Activated B cell treated with CpG ODN at 0.5 μM for 24 hours (primary cell): ENCODE data around the gene MAP3K14. TPM values are rescaled to one million over a fixed set of nuclear protein-coding genes. Genes with fewer than 3 reads are reported as not detected.
A peak's percentile ranks its signal among the peaks of the same experiment; 100 is the strongest.

ENCODE experiments used
- ATAC-seq: fragments of 200-7000 bp; cut with Tn5 transposase; one replicate; pipeline ENCODE4 v1.10.0; 2021; ENCODE audit warnings: low read depth, mild to moderate bottlenecking, moderate library complexity
- CTCF ChIA-PET: fragments of 350-600 bp; sonication (Branson Sonifier 250); formaldehyde crosslinking; loops from one replicate; lab custom pipeline; 2021; ENCODE audit warnings: antibody characterized with exemption; lab: Charles Lee
- POLR2A ChIA-PET: fragments of 350-600 bp; sonication (Branson Sonifier 250); formaldehyde crosslinking; loops from one replicate; lab custom pipeline; 2021; ENCODE audit warnings: antibody characterized with exemption; lab: Charles Lee
- DNase-seq: peaks from one replicate; pipeline ENCODE4 v3.0.0; 2022
- H3K27ac Mint-ChIP-seq: one replicate; pipeline ENCODE4 v1.8.0; 2020; ENCODE audit warnings: mixed read lengths
- H3K27me3 Mint-ChIP-seq: one replicate; pipeline ENCODE4 v1.8.0; 2021; ENCODE audit warnings: mixed read lengths
- H3K36me3 Mint-ChIP-seq: one replicate; pipeline ENCODE4 v1.8.0; 2021; ENCODE audit warnings: low read depth, mixed read lengths
- H3K4me1 Mint-ChIP-seq: one replicate; pipeline ENCODE4 v1.8.0; 2021; ENCODE audit warnings: mixed read lengths
- H3K4me3 Mint-ChIP-seq: one replicate; pipeline ENCODE4 v1.8.0; 2020; ENCODE audit warnings: mild to moderate bottlenecking, mixed read lengths
- H3K9me3 Mint-ChIP-seq: one replicate; pipeline ENCODE4 v1.8.0; 2020; ENCODE audit warnings: mixed read lengths
- CTCF ChIP-seq: fragments of 200-600 bp; IDR thresholded peaks from one replicate; pipeline ENCODE4 v1.8.0; 2022; ENCODE audit warnings: antibody characterized with exemption, mild to moderate bottlenecking
- intact Hi-C: fragments of 100-400 bp; cut with micrococcal nuclease; formaldehyde crosslinking; loops from one replicate; pipeline ENCODE4 v1.15.1; 2024
- total RNA-seq: library from RNA; stranded (reverse); gene quantifications from 2 replicates; pipeline ENCODE4 v1.2.3, GENCODE V29; 2022

The MAP3K14 gene
- total RNA-seq, 1 donor from 2014 or later: 88.6 TPM

- no peaks in the 10 kb centered on the region for H3K27me3 Mint-ChIP-seq
- ChIA-PET CTCF (interaction anchor here (0.8 to 11.7 kb wide), 7 partner anchors 11 to 159 kb away, joined by 3 to 203 read pairs (median 4); partner anchors contain the start of genes ACBD4 and MAP3K14), POLR2A (interaction anchor here (0.6 to 10.0 kb wide), 25 partner anchors 8 to 723 kb away, joined by 3 to 378 read pairs (median 5); partner anchors contain the start of genes ACBD4, ARHGAP27, GPATCH8 and HEXIM1)
- peak; percentile 82 for DNase-seq
- ATAC-seq: peak; percentile 66
- peaks cover 85% of the 10 kb centered on the region for H3K4me1 Mint-ChIP-seq
- H3K4me3 Mint-ChIP-seq: peak overlapping the region; percentile 99
- TF ChIP-seq CTCF: no peak
- H3K36me3 Mint-ChIP-seq: peaks cover 29% of the 10 kb centered on the region
- H3K27ac Mint-ChIP-seq: peak overlapping the region; percentile 99
- no peaks in the 10 kb centered on the region for H3K9me3 Mint-ChIP-seq
- intact Hi-C loops: loop anchor here (1.0 to 5.0 kb wide), 4 partner anchors 9 to 879 kb away; partner anchors contain the start of genes GRN and MAP3K14
Observed at GRCh38 chr17:45225964-45226530, 90.8 kb downstream of the MAP3K14 start.

- ATAC-seq: no peak
- Mint-ChIP-seq H3K4me1 (peaks cover 85% of the 10 kb centered on the region), H3K27ac (peak overlapping the region; percentile 99), H3K9me3 (no peaks in the 10 kb centered on the region), H3K27me3 (no peaks in the 10 kb centered on the region), H3K4me3 (peak overlapping the region; percentile 99), H3K36me3 (peaks cover 28% of the 10 kb centered on the region)
- POLR2A ChIA-PET: interaction anchor here (0.5 to 10.0 kb wide), 17 partner anchors 8 to 722 kb away, joined by 3 to 378 read pairs (median 8); partner anchors contain the start of genes ACBD4, ARHGAP27, GPATCH8 and HEXIM1
- CTCF ChIA-PET: interaction anchor here (1.2 to 11.7 kb wide), 5 partner anchors 11 to 92 kb away, joined by 4 to 203 read pairs (median 8); partner anchors contain the start of genes ACBD4 and MAP3K14
- no peak for TF ChIP-seq CTCF
- no peak for DNase-seq
- intact Hi-C loops: loop anchor here (5.0 kb wide), 1 partner anchor 878 kb away; the partner anchor contains the start of gene GRN
Observed at GRCh38 chr17:45225051-45225700, 91.6 kb downstream of the MAP3K14 start.

- H3K9me3 Mint-ChIP-seq: no peaks in the 10 kb centered on the region
- intact Hi-C loops: loop anchor here (5.0 kb wide), 1 partner anchor 877 kb away; the partner anchor contains the start of gene GRN
Observed at GRCh38 chr17:45224671-45225050, 92.2 kb downstream of the MAP3K14 start.

GRCh38 chr17:45223539-45224528, 93.0 kb downstream of the MAP3K14 start:
- Mint-ChIP-seq H3K4me3 (peak overlapping the region; percentile 99), H3K4me1 (peaks cover 85% of the 10 kb centered on the region), H3K27ac (peak overlapping the region; percentile 99), H3K9me3 (no peaks in the 10 kb centered on the region), H3K36me3 (peaks cover 41% of the 10 kb centered on the region), H3K27me3 (no peaks in the 10 kb centered on the region)
- CTCF ChIA-PET: interaction anchor here (1.3 to 11.7 kb wide), 7 partner anchors 7 to 162 kb away, joined by 3 to 203 read pairs (median 9); partner anchors contain the start of gene ACBD4
- TF ChIP-seq CTCF: no peak
- peak; percentile 6 for ATAC-seq
- intact Hi-C loops: loop anchor here (1.0 kb wide), 1 partner anchor 23 kb away; no protein-coding TSS in a partner anchor
- DNase-seq: no peak
- POLR2A ChIA-PET: interaction anchor here (0.6 to 10.0 kb wide), 16 partner anchors 10 to 1984 kb away, joined by 3 to 378 read pairs (median 10); partner anchors contain the start of genes HEXIM1, HEXIM2 and MAP3K14

More at GRCh38 chr17:45224671-45225050, 92.2 kb downstream of the MAP3K14 start:
- ChIA-PET POLR2A (interaction anchor here (0.5 to 10.0 kb wide), 4 partner anchors 9 to 190 kb away, joined by 3 to 378 read pairs (median 79); partner anchors contain the start of gene MAP3K14), CTCF (interaction anchor here (2.3 to 11.7 kb wide), 2 partner anchors 12 to 89 kb away, joined by 9 to 203 read pairs; partner anchors contain the start of gene ACBD4)
- peaks cover 33% of the 10 kb centered on the region for H3K36me3 Mint-ChIP-seq
- H3K27me3 Mint-ChIP-seq: no peaks in the 10 kb centered on the region
- H3K4me3 Mint-ChIP-seq: peak overlapping the region; percentile 99
- peaks cover 85% of the 10 kb centered on the region for H3K4me1 Mint-ChIP-seq
- no peak for DNase-seq
- ATAC-seq: no peak
- no peak for TF ChIP-seq CTCF
- H3K27ac Mint-ChIP-seq: peak overlapping the region; percentile 99
